ENCODE measurements around the gene HMCN2.

The HMCN2 gene

GRCh38 chr9:130471411-130472183 is 206.0 kb downstream of the HMCN2 start:
- Histone ChIP-seq H3K36me3 (ENCODE audit: insufficient read depth, low read length) (no peaks in the 10 kb centered on the region), H3K4me1 (ENCODE audit: insufficient read depth, low read length) (peaks cover 29% of the 10 kb centered on the region), H3K9me3 (ENCODE audit: control insufficient read depth, insufficient read depth, low read length) (no peaks in the 10 kb centered on the region), H3K9ac (ENCODE audit: low read depth, low read length) (no peak overlapping the region)

- Histone ChIP-seq H3K4me1 (ENCODE audit: insufficient read depth, low read length) (peaks cover 24% of the 10 kb centered on the region), H3K9ac (ENCODE audit: low read depth, low read length) (no peak overlapping the region), H3K9me3 (ENCODE audit: control insufficient read depth, insufficient read depth, low read length) (no peaks in the 10 kb centered on the region), H3K36me3 (ENCODE audit: insufficient read depth, low read length) (no peaks in the 10 kb centered on the region)
These were observed 206.7 kb downstream of the HMCN2 start for GRCh38 chr9:130472184-130472705.

GRCh38 chr9:130473009-130473408 is 207.4 kb downstream of the HMCN2 start:
- Histone ChIP-seq H3K9me3 (ENCODE audit: control insufficient read depth, insufficient read depth, low read length) (no peaks in the 10 kb centered on the region), H3K9ac (ENCODE audit: low read depth, low read length) (no peak overlapping the region), H3K36me3 (ENCODE audit: insufficient read depth, low read length) (no peaks in the 10 kb centered on the region), H3K4me1 (ENCODE audit: insufficient read depth, low read length) (peaks cover 17% of the 10 kb centered on the region)

- Histone ChIP-seq H3K36me3 (ENCODE audit: insufficient read depth, low read length) (no peaks in the 10 kb centered on the region), H3K4me1 (ENCODE audit: insufficient read depth, low read length) (peaks cover 17% of the 10 kb centered on the region), H3K9ac (ENCODE audit: low read depth, low read length) (no peak overlapping the region), H3K9me3 (ENCODE audit: control insufficient read depth, insufficient read depth, low read length) (no peaks in the 10 kb centered on the region)
These were observed 208.0 kb downstream of the HMCN2 start for GRCh38 chr9:130473566-130473965.

GRCh38 chr9:130474106-130474505 is 208.5 kb downstream of the HMCN2 start:
- H3K9ac ChIP-seq (ENCODE audit: low read depth, low read length), result no peak overlapping the region
- H3K9me3 ChIP-seq (ENCODE audit: control insufficient read depth, insufficient read depth, low read length), result no peaks in the 10 kb centered on the region
- H3K36me3 ChIP-seq (ENCODE audit: insufficient read depth, low read length), result no peaks in the 10 kb centered on the region
- H3K4me1 ChIP-seq (ENCODE audit: insufficient read depth, low read length), result peaks cover 17% of the 10 kb centered on the region

- Histone ChIP-seq H3K4me1 (ENCODE audit: insufficient read depth, low read length) (peaks cover 17% of the 10 kb centered on the region), H3K36me3 (ENCODE audit: insufficient read depth, low read length) (no peaks in the 10 kb centered on the region), H3K9ac (ENCODE audit: low read depth, low read length) (no peak overlapping the region), H3K9me3 (ENCODE audit: control insufficient read depth, insufficient read depth, low read length) (no peaks in the 10 kb centered on the region)
These were observed 210.7 kb downstream of the HMCN2 start for GRCh38 chr9:130476151-130476730.

GRCh38 chr9:130477564-130477963 is 212.0 kb downstream of the HMCN2 start:
- Histone ChIP-seq H3K36me3 (ENCODE audit: insufficient read depth, low read length) (no peaks in the 10 kb centered on the region), H3K9me3 (ENCODE audit: control insufficient read depth, insufficient read depth, low read length) (no peaks in the 10 kb centered on the region), H3K4me1 (ENCODE audit: insufficient read depth, low read length) (peaks cover 21% of the 10 kb centered on the region), H3K9ac (ENCODE audit: low read depth, low read length) (no peak overlapping the region)

- no peaks in the 10 kb centered on the region for H3K36me3 ChIP-seq (ENCODE audit: insufficient read depth, low read length)
- H3K9me3 ChIP-seq (ENCODE audit: control insufficient read depth, insufficient read depth, low read length), result no peaks in the 10 kb centered on the region
- H3K9ac ChIP-seq (ENCODE audit: low read depth, low read length), result no peak overlapping the region
- H3K4me1 ChIP-seq (ENCODE audit: insufficient read depth, low read length), result peaks cover 26% of the 10 kb centered on the region
These were observed 212.6 kb downstream of the HMCN2 start for GRCh38 chr9:130478152-130478551.

GRCh38 chr9:130478736-130479575 is 213.4 kb downstream of the HMCN2 start:
- H3K36me3 ChIP-seq (ENCODE audit: insufficient read depth, low read length), result no peaks in the 10 kb centered on the region
- H3K9ac ChIP-seq (ENCODE audit: low read depth, low read length), result no peak overlapping the region

GRCh38 chr9:130479587-130479986 is 214.0 kb downstream of the HMCN2 start:
- Histone ChIP-seq H3K4me1 (ENCODE audit: insufficient read depth, low read length) (peaks cover 14% of the 10 kb centered on the region), H3K9me3 (ENCODE audit: control insufficient read depth, insufficient read depth, low read length) (no peaks in the 10 kb centered on the region), H3K36me3 (ENCODE audit: insufficient read depth, low read length) (no peaks in the 10 kb centered on the region), H3K9ac (ENCODE audit: low read depth, low read length) (no peak overlapping the region)

More at GRCh38 chr9:130478736-130479575, 213.4 kb downstream of the HMCN2 start:
- no peaks in the 10 kb centered on the region for H3K9me3 ChIP-seq (ENCODE audit: control insufficient read depth, insufficient read depth, low read length)
- H3K4me1 ChIP-seq (ENCODE audit: insufficient read depth, low read length), result peaks cover 21% of the 10 kb centered on the region

- Histone ChIP-seq H3K36me3 (ENCODE audit: insufficient read depth, low read length) (no peaks in the 10 kb centered on the region), H3K9ac (ENCODE audit: low read depth, low read length) (no peak overlapping the region), H3K9me3 (ENCODE audit: control insufficient read depth, insufficient read depth, low read length) (no peaks in the 10 kb centered on the region), H3K4me1 (ENCODE audit: insufficient read depth, low read length) (peaks cover 9% of the 10 kb centered on the region; the same call in 1 of the 2 replicates)
These were observed 215.1 kb downstream of the HMCN2 start for GRCh38 chr9:130480673-130481072.

- Histone ChIP-seq H3K9me3 (ENCODE audit: control insufficient read depth, insufficient read depth, low read length) (no peaks in the 10 kb centered on the region), H3K36me3 (ENCODE audit: insufficient read depth, low read length) (no peaks in the 10 kb centered on the region), H3K9ac (ENCODE audit: low read depth, low read length) (no peak overlapping the region), H3K4me1 (ENCODE audit: insufficient read depth, low read length) (peaks cover 9% of the 10 kb centered on the region; the same call in 1 of the 2 replicates)
These were observed 216.9 kb downstream of the HMCN2 start for GRCh38 chr9:130482463-130482862.

GRCh38 chr9:130483371-130483971 is 217.9 kb downstream of the HMCN2 start:
- no peaks in the 10 kb centered on the region for H3K36me3 ChIP-seq (ENCODE audit: insufficient read depth, low read length)
- no peak overlapping the region for H3K9ac ChIP-seq (ENCODE audit: low read depth, low read length)
- H3K4me1 ChIP-seq (ENCODE audit: insufficient read depth, low read length), result peaks cover 9% of the 10 kb centered on the region; the same call in 1 of the 2 replicates
- no peaks in the 10 kb centered on the region for H3K9me3 ChIP-seq (ENCODE audit: control insufficient read depth, insufficient read depth, low read length)

Measured in ES-I3 (cell line).